HEK293 (cell line): ENCODE data around the gene MSI2.

Experiments used
- KLF16 ChIP-seq: fragments of 450-650 bp; formaldehyde crosslinking; IDR thresholded peaks from 2 replicates; pipeline ENCODE4 v1.5.1; 2017; ENCODE audit warnings: missing biosample characterization, missing genetic modification characterization
- PATZ1 ChIP-seq: fragments of 450-650 bp; formaldehyde crosslinking; IDR thresholded peaks from 2 replicates; pipeline ENCODE4 v1.5.1; 2016; ENCODE audit warnings: missing biosample characterization, missing genetic modification characterization
- ZNF2 ChIP-seq: fragments of 450-650 bp; formaldehyde crosslinking; IDR thresholded peaks from 2 replicates; pipeline ENCODE4 v1.5.1; 2016; ENCODE audit warnings: missing biosample characterization, missing genetic modification characterization
- ZNF449 ChIP-seq: fragments of 450-650 bp; formaldehyde crosslinking; IDR thresholded peaks from 2 replicates; pipeline ENCODE4 v1.5.1; 2017; ENCODE audit warnings: missing biosample characterization, mild to moderate bottlenecking, missing genetic modification characterization, moderate library complexity
- ZNF513 ChIP-seq: fragments of 450-650 bp; IDR thresholded peaks from 2 replicates; pipeline ENCODE4 v1.5.1; 2018; ENCODE audit warnings: missing biosample characterization, missing genetic modification characterization
- ZNF558 ChIP-seq: fragments of 450-650 bp; formaldehyde crosslinking; IDR thresholded peaks from 2 replicates; pipeline ENCODE4 v1.5.1; 2016; ENCODE audit warnings: missing biosample characterization, missing genetic modification characterization
- ZNF658 ChIP-seq: fragments of 450-650 bp; formaldehyde crosslinking; IDR thresholded peaks from 2 replicates; pipeline ENCODE4; 2016; ENCODE audit warnings: missing biosample characterization, missing genetic modification characterization
- ZSCAN4 ChIP-seq: fragments of 450-650 bp; formaldehyde crosslinking; IDR thresholded peaks from 2 replicates; pipeline ENCODE4 v1.5.1; 2017; ENCODE audit warnings: missing biosample characterization, missing genetic modification characterization
- TF ChIP-seq, protein P1 (sequence below): fragments of 450-650 bp; formaldehyde crosslinking; IDR thresholded peaks from 2 replicates; pipeline ENCODE4 v1.5.1; 2016; ENCODE audit warnings: missing biosample characterization, missing genetic modification characterization
- TF ChIP-seq, protein P2 (sequence below): fragments of 450-650 bp; formaldehyde crosslinking; IDR thresholded peaks from 2 replicates; pipeline ENCODE4 v1.5.1; 2016; ENCODE audit warnings: missing biosample characterization, missing genetic modification characterization

GRCh38 chr17:57416369-57416768 is 160.0 kb downstream of the MSI2 start:
- TF ChIP-seq, protein P1, sequence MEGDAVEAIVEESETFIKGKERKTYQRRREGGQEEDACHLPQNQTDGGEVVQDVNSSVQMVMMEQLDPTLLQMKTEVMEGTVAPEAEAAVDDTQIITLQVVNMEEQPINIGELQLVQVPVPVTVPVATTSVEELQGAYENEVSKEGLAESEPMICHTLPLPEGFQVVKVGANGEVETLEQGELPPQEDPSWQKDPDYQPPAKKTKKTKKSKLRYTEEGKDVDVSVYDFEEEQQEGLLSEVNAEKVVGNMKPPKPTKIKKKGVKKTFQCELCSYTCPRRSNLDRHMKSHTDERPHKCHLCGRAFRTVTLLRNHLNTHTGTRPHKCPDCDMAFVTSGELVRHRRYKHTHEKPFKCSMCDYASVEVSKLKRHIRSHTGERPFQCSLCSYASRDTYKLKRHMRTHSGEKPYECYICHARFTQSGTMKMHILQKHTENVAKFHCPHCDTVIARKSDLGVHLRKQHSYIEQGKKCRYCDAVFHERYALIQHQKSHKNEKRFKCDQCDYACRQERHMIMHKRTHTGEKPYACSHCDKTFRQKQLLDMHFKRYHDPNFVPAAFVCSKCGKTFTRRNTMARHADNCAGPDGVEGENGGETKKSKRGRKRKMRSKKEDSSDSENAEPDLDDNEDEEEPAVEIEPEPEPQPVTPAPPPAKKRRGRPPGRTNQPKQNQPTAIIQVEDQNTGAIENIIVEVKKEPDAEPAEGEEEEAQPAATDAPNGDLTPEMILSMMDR: no peak
- TF ChIP-seq, protein P2, sequence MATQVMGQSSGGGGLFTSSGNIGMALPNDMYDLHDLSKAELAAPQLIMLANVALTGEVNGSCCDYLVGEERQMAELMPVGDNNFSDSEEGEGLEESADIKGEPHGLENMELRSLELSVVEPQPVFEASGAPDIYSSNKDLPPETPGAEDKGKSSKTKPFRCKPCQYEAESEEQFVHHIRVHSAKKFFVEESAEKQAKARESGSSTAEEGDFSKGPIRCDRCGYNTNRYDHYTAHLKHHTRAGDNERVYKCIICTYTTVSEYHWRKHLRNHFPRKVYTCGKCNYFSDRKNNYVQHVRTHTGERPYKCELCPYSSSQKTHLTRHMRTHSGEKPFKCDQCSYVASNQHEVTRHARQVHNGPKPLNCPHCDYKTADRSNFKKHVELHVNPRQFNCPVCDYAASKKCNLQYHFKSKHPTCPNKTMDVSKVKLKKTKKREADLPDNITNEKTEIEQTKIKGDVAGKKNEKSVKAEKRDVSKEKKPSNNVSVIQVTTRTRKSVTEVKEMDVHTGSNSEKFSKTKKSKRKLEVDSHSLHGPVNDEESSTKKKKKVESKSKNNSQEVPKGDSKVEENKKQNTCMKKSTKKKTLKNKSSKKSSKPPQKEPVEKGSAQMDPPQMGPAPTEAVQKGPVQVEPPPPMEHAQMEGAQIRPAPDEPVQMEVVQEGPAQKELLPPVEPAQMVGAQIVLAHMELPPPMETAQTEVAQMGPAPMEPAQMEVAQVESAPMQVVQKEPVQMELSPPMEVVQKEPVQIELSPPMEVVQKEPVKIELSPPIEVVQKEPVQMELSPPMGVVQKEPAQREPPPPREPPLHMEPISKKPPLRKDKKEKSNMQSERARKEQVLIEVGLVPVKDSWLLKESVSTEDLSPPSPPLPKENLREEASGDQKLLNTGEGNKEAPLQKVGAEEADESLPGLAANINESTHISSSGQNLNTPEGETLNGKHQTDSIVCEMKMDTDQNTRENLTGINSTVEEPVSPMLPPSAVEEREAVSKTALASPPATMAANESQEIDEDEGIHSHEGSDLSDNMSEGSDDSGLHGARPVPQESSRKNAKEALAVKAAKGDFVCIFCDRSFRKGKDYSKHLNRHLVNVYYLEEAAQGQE: no peak
- TF ChIP-seq ZNF449 (tag by site-specific recombination) (no peak), ZNF558 (tag by site-specific recombination) (no peak), PATZ1 (tag by site-specific recombination) (no peak), ZNF658 (no peak), ZNF2 (tag by site-specific recombination) (no peak), ZSCAN4 (tag by site-specific recombination) (no peak), ZNF513 (no peak), KLF16 (tag by site-specific recombination) (no peak)
